ENCODE results near the gene NUDT22. TPM values are rescaled to one million over a fixed set of nuclear protein-coding genes. Genes with fewer than 3 reads are reported as not detected.
"Not testable (repeated sequence)": the region's sequence is repeated elsewhere in the genome, so short reads cannot be mapped to it uniquely, and the experiment has no call there.

Gene NUDT22
- total RNA-seq, 4 donors from 2014 or later, result 44.5 to 66.1 (median 54.4) TPM

GRCh38 chr11:64245797-64246620, 19.9 kb downstream of the NUDT22 start:
- Histone ChIP-seq H3K27ac (peak overlapping the region; percentile 91), H3K36me3 (peaks cover 12% of the 10 kb centered on the region), H3K27me3 (no peaks in the 10 kb centered on the region), H3K4me1 (peaks cover 59% of the 10 kb centered on the region), H3K9me3 (no peaks in the 10 kb centered on the region), H3K4me3 (peak overlapping the region; percentile 75)
- TF ChIP-seq EP300 (IDR thresholded peaks at IDR 0.05) (no peak), POLR2AphosphoS5 (IDR thresholded peaks at IDR 0.05) (peak in 1 of 3 donors; percentile 56)
- WGBS, result 1% methylated on average over 21 of the region's 46 CpGs
- peak in 1 of 2 donors; percentile 94 for DNase-seq (ENCODE audit: low spot score in 2 of 2)

GRCh38 chr11:64246621-64246870, 20.5 kb downstream of the NUDT22 start:
- peak overlapping the region; percentile 75 for H3K4me3 ChIP-seq
- not testable (repeated sequence) for H3K9me3 ChIP-seq; H3K27me3 ChIP-seq; DNase-seq (ENCODE audit: low spot score in 2 of 2)
- H3K4me1 ChIP-seq, result peaks cover 61% of the 10 kb centered on the region
- peaks cover 12% of the 10 kb centered on the region for H3K36me3 ChIP-seq
- no CpG with 5 or more reads among the region's 43 CpGs for WGBS
- peak overlapping the region; percentile 91 for H3K27ac ChIP-seq

- Histone ChIP-seq H3K27ac (peak within 1 kb of the TSS; percentile 91), H3K4me3 (peak within 1 kb of the TSS; percentile 75), H3K36me3 (peaks cover 12% of the 10 kb centered on the region), H3K27me3 (no peaks in the 10 kb centered on the region), H3K4me1 (peaks cover 61% of the 10 kb centered on the region), H3K9me3 (no peaks in the 10 kb centered on the region)
- peak; percentile 92 for DNase-seq (ENCODE audit: low spot score in 2 of 2)
- no peak for TF ChIP-seq CTCF (IDR thresholded peaks at IDR 0.05)
- TF ChIP-seq EP300 (IDR thresholded peaks at IDR 0.05), result no peak
- no peak for TF ChIP-seq POLR2AphosphoS5 (IDR thresholded peaks at IDR 0.05)
- no peak for TF ChIP-seq POLR2A (IDR thresholded peaks at IDR 0.05)
- WGBS, result 2% methylated on average over 12 of the region's 74 CpGs
Measured at GRCh38 chr11:64246871-64247728, 21.0 kb downstream of the NUDT22 start, which contains the start of gene PPP1R14B. PPP1R14B (minus strand) TSS chr11:64246943; CDS start chr11:64246673, 270 bp downstream.

- H3K4me3 ChIP-seq, result peak overlapping the region; percentile 75
- DNase-seq (ENCODE audit: low spot score in 2 of 2), result no peak
- WGBS, result 31% methylated on average over 31 of the region's 31 CpGs
- peaks cover 61% of the 10 kb centered on the region for H3K4me1 ChIP-seq
- H3K9me3 ChIP-seq, result no peaks in the 10 kb centered on the region
- H3K27me3 ChIP-seq, result no peaks in the 10 kb centered on the region
- H3K36me3 ChIP-seq, result peaks cover 12% of the 10 kb centered on the region
- TF ChIP-seq CTCF (IDR thresholded peaks at IDR 0.05) (no peak), EP300 (IDR thresholded peaks at IDR 0.05) (no peak)
- H3K27ac ChIP-seq, result peak overlapping the region; percentile 91
Measured at GRCh38 chr11:64247729-64248531, 21.9 kb downstream of the NUDT22 start.

GRCh38 chr11:64248578-64248977, 22.5 kb downstream of the NUDT22 start:
- TF ChIP-seq CTCF (IDR thresholded peaks at IDR 0.05) (no peak), EP300 (IDR thresholded peaks at IDR 0.05) (no peak), POLR2AphosphoS5 (IDR thresholded peaks at IDR 0.05) (no peak)
- Histone ChIP-seq H3K36me3 (peaks cover 7% of the 10 kb centered on the region), H3K27ac (no peak overlapping the region), H3K4me1 (peaks cover 61% of the 10 kb centered on the region), H3K4me3 (no peak overlapping the region), H3K9me3 (no peaks in the 10 kb centered on the region), H3K27me3 (no peaks in the 10 kb centered on the region)
- WGBS, result 63% methylated on average over 7 of the region's 7 CpGs
- no peak for DNase-seq (ENCODE audit: low spot score in 2 of 2)
